Renal cortical epithelial cell (primary cell): ENCODE results near the gene USP44. TPM values are rescaled to one million over a fixed set of nuclear protein-coding genes. Genes with fewer than 3 reads are reported as not detected.

Experiments used
- total RNA-seq: library from RNA; depleted of rRNA; stranded (reverse); fragments of >200 nt; gene quantifications from 2 replicates; pipeline ENCODE4 v1.2.3, GENCODE V29; 2014

USP44 gene
- total RNA-seq, 1 donor from 2014 or later = 7.2 TPM

Other genes with a start within 250 kb of the USP44 start
- gene METAP2, start 77.3 kb downstream of the USP44 start, total RNA-seq = 63.7 and 83.5 TPM in 2 replicates
- 115 and 253 TPM in 2 replicates for gene NTN4, start 239.3 kb upstream of the USP44 start, total RNA-seq